ENCODE measurements around the gene TTC24. TPM values are rescaled to one million over a fixed set of nuclear protein-coding genes. Genes with fewer than 3 reads are reported as not detected.
"Not testable (repeated sequence)": the region's sequence is repeated elsewhere in the genome, so short reads cannot be mapped to it uniquely, and the experiment has no call there.

TTC24 gene
- total RNA-seq, 8 experiments from 2014 or later: 0.14 to 1.9 (median 0.58) TPM; not detected in 4

DNA sequence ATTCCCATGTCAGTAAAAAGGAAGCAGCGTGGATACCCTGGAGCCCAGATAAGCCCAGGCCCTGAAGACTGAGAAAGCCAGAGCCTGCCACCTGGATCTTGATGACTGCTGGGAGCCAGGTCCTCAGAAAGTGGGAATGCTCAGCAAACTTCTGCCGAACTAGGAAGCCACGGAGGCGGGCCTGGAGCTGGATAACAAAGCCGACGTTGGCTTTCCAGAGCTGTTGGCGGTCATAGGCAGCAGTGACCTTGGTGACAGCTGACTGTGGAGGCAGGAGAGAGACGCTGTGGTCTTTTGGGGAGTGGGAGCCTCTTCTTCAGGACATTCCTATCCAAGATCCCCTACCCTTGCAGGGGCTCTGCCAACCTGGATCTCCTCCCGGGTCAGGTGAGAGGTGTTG, 31.5 kb upstream of the TTC24 start:
- H3K4me3 ChIP-seq: no peak overlapping the region
- 91 to 100% (median 100%) methylated on average over 2 to 6 of the region's 9 CpGs; no CpG with 5 or more reads in 5 of the 10 experiments for WGBS, 10 experiments
- H3K27ac ChIP-seq: no peak overlapping the region
- in situ Hi-C loops (cut with MboI; ENCODE audit: low pct_unique_long_range_greater_than_20kb in 2 of 9, low sequenced_read_pairs in 9 of 9, unreplicated experiment in 9 of 9): no loop called here
- no peaks in the 10 kb centered on the region for H3K4me1 ChIP-seq (replicated peaks in 1 of 2)
- ATAC-seq (replicated peaks in 6 of 8): no peak

DNA sequence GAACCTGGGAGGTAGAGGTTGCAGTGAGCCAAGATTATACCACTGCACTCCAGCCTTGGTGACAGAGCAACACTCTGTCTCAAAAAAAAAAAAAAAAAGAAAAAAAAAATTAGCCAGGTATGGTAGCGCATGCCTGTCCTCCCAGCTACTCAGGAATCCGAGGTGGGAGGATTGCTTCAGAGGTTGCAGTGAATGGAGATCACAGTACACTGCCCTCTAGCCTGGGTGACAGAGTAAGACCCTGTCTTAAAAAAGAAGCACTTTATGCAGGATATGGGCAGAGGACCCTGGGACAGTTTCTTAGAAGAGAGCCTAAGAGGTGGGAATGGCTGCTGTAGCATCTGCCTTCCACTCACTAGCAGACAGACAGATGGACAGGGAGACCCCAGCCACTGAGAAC, 30.1 kb upstream of the TTC24 start:
- in situ Hi-C loops (cut with MboI; ENCODE audit: low pct_unique_long_range_greater_than_20kb in 2 of 9, low sequenced_read_pairs in 9 of 9, unreplicated experiment in 9 of 9): no loop called here
- 67 to 100% (median 81%) methylated on average over 1 to 2 of the region's 2 CpGs; no CpG with 5 or more reads in 5 of the 10 experiments for WGBS, 10 experiments
- H3K4me1 ChIP-seq (replicated peaks in 1 of 2): no peaks in the 10 kb centered on the region
- no peak overlapping the region for H3K27ac ChIP-seq
- no peak overlapping the region for H3K4me3 ChIP-seq
- ATAC-seq (replicated peaks in 6 of 8): peak in 2 of 8 experiments; percentile 3 to 20

DNA sequence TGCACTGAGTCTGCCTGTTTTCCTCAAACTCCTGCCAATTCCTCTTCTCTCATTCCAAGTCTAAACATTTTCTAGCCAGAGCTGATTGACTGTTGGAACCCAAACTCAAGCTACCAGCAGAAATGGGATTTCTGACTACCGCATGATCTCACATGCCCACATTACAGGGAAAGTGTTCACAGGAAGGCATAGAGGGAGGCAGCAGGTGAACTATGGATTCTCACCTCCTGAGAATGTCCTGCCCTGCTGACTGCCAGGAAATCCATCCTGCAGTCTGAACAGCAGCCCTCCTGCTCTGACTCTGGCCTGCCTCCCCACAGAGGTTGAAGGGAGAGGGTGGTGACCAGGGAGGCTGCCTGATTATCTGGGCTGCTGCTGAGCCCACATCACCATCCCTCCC, 29.7 kb upstream of the TTC24 start:
- H3K4me1 ChIP-seq (replicated peaks in 1 of 2): no peaks in the 10 kb centered on the region
- no peak for ATAC-seq (replicated peaks in 6 of 8)
- WGBS, 10 experiments: 88 to 100% (median 100%) methylated on average over 1 of the region's 1 CpG; no CpG with 5 or more reads in 5 of the 10 experiments
- no peak overlapping the region for H3K27ac ChIP-seq
- no peak overlapping the region for H3K4me3 ChIP-seq
- in situ Hi-C loops (cut with MboI; ENCODE audit: low pct_unique_long_range_greater_than_20kb in 2 of 9, low sequenced_read_pairs in 9 of 9, unreplicated experiment in 9 of 9): no loop called here

DNA sequence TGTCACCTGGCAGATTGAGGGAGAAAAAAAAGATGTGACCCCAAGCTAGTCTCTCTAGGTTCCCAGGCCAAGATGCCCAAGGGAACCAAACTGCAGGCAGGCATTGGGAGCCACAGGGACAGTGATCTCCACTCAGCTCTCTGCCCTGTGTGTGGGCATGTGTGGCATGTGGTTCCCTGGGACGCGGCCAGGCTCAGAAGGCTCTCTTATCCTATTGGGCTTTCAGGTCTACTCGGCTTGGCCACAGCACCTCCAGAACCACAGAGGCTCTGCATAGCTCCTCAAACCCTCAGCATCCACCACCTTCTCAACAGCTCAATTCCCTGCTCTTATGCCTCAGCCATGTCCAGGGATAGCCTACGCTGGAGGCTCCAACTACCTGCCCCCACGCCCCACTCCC, 29.2 kb upstream of the TTC24 start:
- no peak overlapping the region for H3K27ac ChIP-seq
- 60 to 100% (median 83%) methylated on average over 1 to 4 of the region's 5 CpGs; no CpG with 5 or more reads in 2 of the 10 experiments for WGBS, 10 experiments
- in situ Hi-C loops (cut with MboI; ENCODE audit: low pct_unique_long_range_greater_than_20kb in 2 of 9, low sequenced_read_pairs in 9 of 9, unreplicated experiment in 9 of 9): no loop called here
- no peak overlapping the region for H3K4me3 ChIP-seq
- H3K4me1 ChIP-seq (replicated peaks in 1 of 2): no peaks in the 10 kb centered on the region
- no peak for ATAC-seq (replicated peaks in 6 of 8)

DNA sequence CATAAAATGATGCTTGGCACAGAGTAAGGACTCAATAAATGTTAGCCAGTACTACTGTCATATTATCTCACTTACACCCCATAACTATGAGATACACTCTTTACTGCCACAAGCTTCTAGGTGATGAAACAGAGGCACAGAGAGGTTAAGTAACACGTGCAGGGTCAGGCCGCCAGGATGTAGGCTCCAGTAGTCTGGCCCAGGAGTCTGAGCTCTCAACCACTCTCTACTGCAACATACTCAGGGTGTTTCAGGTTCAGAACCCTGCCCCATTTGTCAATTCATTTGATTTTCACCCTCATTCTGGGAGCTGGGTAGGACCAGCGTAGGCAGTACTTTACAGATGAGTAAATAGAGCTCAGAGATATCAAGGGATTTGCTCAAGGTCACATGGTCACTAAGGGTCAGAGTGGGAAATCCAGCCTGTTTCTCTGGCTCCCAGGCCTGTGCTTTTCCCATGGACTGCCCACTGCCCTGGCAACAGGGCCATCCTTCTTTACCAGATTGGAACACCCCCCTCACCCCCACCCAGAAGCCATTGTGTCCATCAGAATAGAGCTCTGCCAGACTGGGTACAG, 28.4 kb upstream of the TTC24 start:
- 80 to 100% (median 95%) methylated on average over 1 to 3 of the region's 3 CpGs; no CpG with 5 or more reads in 3 of the 10 experiments for WGBS, 10 experiments
- no peak for ATAC-seq (replicated peaks in 6 of 8)
- in situ Hi-C loops (cut with MboI; ENCODE audit: low pct_unique_long_range_greater_than_20kb in 2 of 9, low sequenced_read_pairs in 9 of 9, unreplicated experiment in 9 of 9): no loop called here
- Histone ChIP-seq H3K4me1 (replicated peaks in 1 of 2) (no peaks in the 10 kb centered on the region), H3K27ac (no peak overlapping the region), H3K4me3 (no peak overlapping the region)

- no peaks in the 10 kb centered on the region for H3K4me1 ChIP-seq (replicated peaks in 1 of 2)
- 60 to 100% (median 83%) methylated on average over 2 to 6 of the region's 6 CpGs; no CpG with 5 or more reads in 4 of the 10 experiments for WGBS, 10 experiments
- in situ Hi-C loops (cut with MboI; ENCODE audit: low pct_unique_long_range_greater_than_20kb in 2 of 9, low sequenced_read_pairs in 9 of 9, unreplicated experiment in 9 of 9): no loop called here
- H3K27ac ChIP-seq: no peak overlapping the region
- no peak overlapping the region for H3K4me3 ChIP-seq
- no peak for ATAC-seq (replicated peaks in 6 of 8)
These were observed 27.7 kb upstream of the TTC24 start for GRCh38 chr1:156551869-156552268.

- Histone ChIP-seq H3K27ac (no peak overlapping the region), H3K4me1 (replicated peaks in 1 of 2) (no peaks in the 10 kb centered on the region), H3K4me3 (no peak overlapping the region)
- in situ Hi-C loops (cut with MboI; ENCODE audit: low pct_unique_long_range_greater_than_20kb in 2 of 9, low sequenced_read_pairs in 9 of 9, unreplicated experiment in 9 of 9): no loop called here
- ATAC-seq (replicated peaks in 6 of 8): no peak
- WGBS, 10 experiments: 50 to 100% (median 67%) methylated on average over 1 to 4 of the region's 5 CpGs; no CpG with 5 or more reads in 1 of the 10 experiments
These were observed 27.0 kb upstream of the TTC24 start for GRCh38 chr1:156552518-156552917.

DNA sequence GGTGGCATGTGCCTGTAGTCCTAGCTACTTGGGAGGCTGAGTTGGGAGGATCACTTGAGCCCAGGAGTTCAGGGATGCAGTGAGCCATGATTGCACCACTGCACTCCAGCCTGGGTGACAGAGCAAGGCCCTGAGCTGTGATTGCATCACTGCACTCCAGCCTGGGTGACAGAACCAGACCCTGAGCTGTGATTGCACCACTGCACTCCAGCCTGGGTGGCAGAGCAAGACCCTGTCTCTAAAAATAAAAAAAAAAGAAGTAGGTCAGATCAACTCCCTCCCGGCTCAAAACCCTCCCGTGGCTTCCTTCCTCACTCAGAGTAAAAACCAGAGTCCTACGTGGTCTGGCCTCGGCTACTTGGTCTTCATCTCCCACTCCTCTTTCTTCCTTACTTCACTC, 26.6 kb upstream of the TTC24 start:
- in situ Hi-C loops (cut with MboI; ENCODE audit: low pct_unique_long_range_greater_than_20kb in 2 of 9, low sequenced_read_pairs in 9 of 9, unreplicated experiment in 9 of 9); H3K4me1 ChIP-seq (replicated peaks in 1 of 2); H3K27ac ChIP-seq; H3K4me3 ChIP-seq: not testable (repeated sequence)
- ATAC-seq (replicated peaks in 6 of 8): peak in 2 of 8 experiments; percentile 30 to 70
- 87 to 100% (median 94%) methylated on average over 1 to 4 of the region's 4 CpGs for WGBS, 10 experiments

- no peak for ATAC-seq (replicated peaks in 6 of 8)
- no peaks in the 10 kb centered on the region for H3K4me1 ChIP-seq (replicated peaks in 1 of 2)
- in situ Hi-C loops (cut with MboI; ENCODE audit: low pct_unique_long_range_greater_than_20kb in 2 of 9, low sequenced_read_pairs in 9 of 9, unreplicated experiment in 9 of 9): no loop called here
- 71 to 100% (median 88%) methylated on average over 1 to 6 of the region's 6 CpGs; no CpG with 5 or more reads in 1 of the 10 experiments for WGBS, 10 experiments
- H3K4me3 ChIP-seq: no peak overlapping the region
- H3K27ac ChIP-seq: no peak overlapping the region
These were observed 25.6 kb upstream of the TTC24 start for GRCh38 chr1:156553860-156554485.

DNA sequence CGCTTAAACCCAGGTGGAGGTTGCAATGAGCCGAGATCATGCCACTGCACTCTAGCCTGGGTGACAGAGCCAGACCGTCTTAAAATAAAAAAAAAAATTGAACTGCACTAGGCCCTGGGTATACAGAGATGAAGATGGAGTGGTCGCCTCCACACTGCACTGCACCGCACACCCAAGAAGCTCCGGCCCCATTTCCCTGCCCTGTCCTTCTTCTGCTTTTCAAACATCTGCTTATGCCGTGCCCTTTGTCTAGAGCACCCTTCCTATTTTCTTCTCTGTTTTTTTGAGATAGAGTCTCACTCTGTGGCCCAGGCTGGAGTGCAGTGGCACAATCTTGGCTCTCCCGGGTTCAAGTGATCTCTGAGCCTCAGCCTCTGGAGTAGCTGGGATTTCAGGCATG, 24.6 kb upstream of the TTC24 start:
- no peak overlapping the region for H3K4me3 ChIP-seq
- in situ Hi-C loops (cut with MboI; ENCODE audit: low pct_unique_long_range_greater_than_20kb in 2 of 9, low sequenced_read_pairs in 9 of 9, unreplicated experiment in 9 of 9): no loop called here
- 67 to 100% (median 81%) methylated on average over 2 to 7 of the region's 8 CpGs; no CpG with 5 or more reads in 1 of the 10 experiments for WGBS, 10 experiments
- no peak overlapping the region for H3K27ac ChIP-seq
- no peaks in the 10 kb centered on the region for H3K4me1 ChIP-seq (replicated peaks in 1 of 2)
- no peak for ATAC-seq (replicated peaks in 6 of 8)

- no peak overlapping the region for H3K27ac ChIP-seq
- H3K4me3 ChIP-seq: no peak overlapping the region
- in situ Hi-C loops (cut with MboI; ENCODE audit: low pct_unique_long_range_greater_than_20kb in 2 of 9, low sequenced_read_pairs in 9 of 9, unreplicated experiment in 9 of 9): no loop called here
- WGBS, 10 experiments: 20 to 100% (median 57%) methylated on average over 1 to 2 of the region's 2 CpGs; no CpG with 5 or more reads in 3 of the 10 experiments
- H3K4me1 ChIP-seq (replicated peaks in 1 of 2): no peaks in the 10 kb centered on the region
- ATAC-seq (replicated peaks in 6 of 8): no peak
These were observed 23.8 kb upstream of the TTC24 start for GRCh38 chr1:156555715-156556114.

- 20 to 88% (median 72%) methylated on average over 1 to 6 of the region's 9 CpGs; no CpG with 5 or more reads in 5 of the 10 experiments for WGBS, 10 experiments
- in situ Hi-C loops (cut with MboI; ENCODE audit: low pct_unique_long_range_greater_than_20kb in 2 of 9, low sequenced_read_pairs in 9 of 9, unreplicated experiment in 9 of 9): no loop called here
- Histone ChIP-seq H3K27ac (no peak overlapping the region), H3K4me1 (replicated peaks in 1 of 2) (no peaks in the 10 kb centered on the region), H3K4me3 (no peak overlapping the region)
- ATAC-seq (replicated peaks in 6 of 8): no peak
These were observed 23.2 kb upstream of the TTC24 start for GRCh38 chr1:156556354-156556753.

DNA sequence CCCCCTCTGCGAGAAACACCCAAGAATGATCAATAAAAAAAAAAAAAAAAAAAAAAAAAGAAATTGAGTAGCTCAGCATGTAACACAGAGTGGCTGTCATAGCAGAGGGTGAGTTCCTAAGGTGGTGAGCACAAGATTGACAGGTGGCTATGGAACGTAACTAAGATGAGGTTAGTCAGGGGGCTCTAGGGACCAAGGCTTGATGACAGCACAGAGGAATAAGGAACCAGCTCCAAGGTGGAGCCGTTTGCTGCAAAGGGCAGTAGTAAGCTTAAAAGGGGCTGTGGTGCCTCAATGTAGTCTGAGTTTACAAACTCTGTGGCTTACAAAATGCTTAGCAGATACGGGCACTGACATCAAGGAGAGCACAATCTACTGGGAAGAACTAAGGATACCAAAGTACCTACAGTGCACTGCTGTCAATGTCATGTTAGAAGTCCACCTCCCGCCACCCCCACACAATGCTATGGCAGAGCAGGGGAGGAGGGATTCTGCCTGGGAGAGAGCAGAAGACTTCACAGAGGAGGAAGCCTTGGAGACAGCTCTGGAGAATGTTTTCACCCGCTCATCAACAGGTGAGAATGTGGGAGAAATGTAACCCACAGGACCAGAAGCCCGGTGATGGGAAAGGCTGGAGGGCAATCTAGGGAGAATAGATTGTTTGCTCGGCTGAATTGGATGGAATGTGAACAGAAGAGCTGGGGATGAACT, 20.3 kb upstream of the TTC24 start:
- H3K4me3 ChIP-seq: no peak overlapping the region
- no peak for ATAC-seq (replicated peaks in 6 of 8)
- no peak overlapping the region for H3K27ac ChIP-seq
- WGBS, 10 experiments: 74 to 100% (median 88%) methylated on average over 1 to 7 of the region's 8 CpGs; no CpG with 5 or more reads in 2 of the 10 experiments
- in situ Hi-C loops (cut with MboI; ENCODE audit: low pct_unique_long_range_greater_than_20kb in 2 of 9, low sequenced_read_pairs in 9 of 9, unreplicated experiment in 9 of 9): no loop called here
- H3K4me1 ChIP-seq (replicated peaks in 1 of 2): no peaks in the 10 kb centered on the region

All from motor neuron (in vitro differentiated cells).